Stomach smooth muscle (tissue), 2 donors: Measurements from ENCODE around the gene TM9SF3.

Experiments used
- H3K27ac ChIP-seq: one replicate; pipeline ENCODE4 v1.7.0; 2013; ENCODE audit warnings: mild to moderate bottlenecking, low read length, inconsistent platforms
- H3K27me3 ChIP-seq, 2 donors: one replicate each; pipeline ENCODE4 v1.7.0; 2013; ENCODE audit warnings: low read length in 2 of 2; ENCODE audit not compliant: insufficient read depth in 2 of 2, control insufficient read depth in 1 of 2
- H3K36me3 ChIP-seq, 2 donors: one replicate each; pipeline ENCODE4 v1.7.0; 2013; ENCODE audit warnings: low read length in 2 of 2; ENCODE audit not compliant: control insufficient read depth in 2 of 2, insufficient read depth in 2 of 2
- H3K4me1 ChIP-seq: one replicate; pipeline ENCODE4 v1.7.0; 2013; ENCODE audit warnings: low read length; ENCODE audit not compliant: control insufficient read depth, insufficient read depth
- H3K4me3 ChIP-seq, 2 donors: one replicate each; pipeline ENCODE4 v1.7.0; 2013; ENCODE audit warnings: low read length in 2 of 2
- H3K9ac ChIP-seq, 2 donors: one replicate each; pipeline ENCODE4 v1.7.0; 2013; ENCODE audit warnings: low read length in 2 of 2, mild to moderate bottlenecking in 1 of 2
- H3K9me3 ChIP-seq, 2 donors: one replicate each; pipeline ENCODE4 v1.7.0; 2013; ENCODE audit warnings: low read length in 2 of 2; ENCODE audit not compliant: control insufficient read depth in 2 of 2
- donor health status: healthy.
- donor health status: Pancreatic carcinoma.

TM9SF3 gene

GRCh38 chr10:96511044-96511945 lies 75.5 kb downstream of the TM9SF3 start:
- no peak overlapping the region for H3K27ac ChIP-seq
- no peak overlapping the region for H3K9ac ChIP-seq
- no peak overlapping the region for H3K4me3 ChIP-seq
- no peaks in the 10 kb centered on the region for H3K36me3 ChIP-seq
- no peaks in the 10 kb centered on the region for H3K9me3 ChIP-seq
- peaks cover 19% of the 10 kb centered on the region for H3K4me1 ChIP-seq
- H3K27me3 ChIP-seq, result peaks cover 7 to 13% of the 10 kb centered on the region in 2 donors

GRCh38 chr10:96509017-96509641 lies 77.7 kb downstream of the TM9SF3 start:
- Histone ChIP-seq H3K27me3 (peaks cover 7 to 13% of the 10 kb centered on the region in 2 donors), H3K4me1 (peaks cover 15% of the 10 kb centered on the region), H3K9ac (no peak overlapping the region), H3K9me3 (no peaks in the 10 kb centered on the region), H3K4me3 (no peak overlapping the region), H3K36me3 (no peaks in the 10 kb centered on the region), H3K27ac (no peak overlapping the region)

GRCh38 chr10:96507044-96507443 lies 79.8 kb downstream of the TM9SF3 start:
- no peak overlapping the region for H3K9ac ChIP-seq
- no peaks in the 10 kb centered on the region for H3K36me3 ChIP-seq

GRCh38 chr10:96505150-96506136 lies 81.4 kb downstream of the TM9SF3 start:
- Histone ChIP-seq H3K36me3 (no peaks in the 10 kb centered on the region), H3K27ac (no peak overlapping the region), H3K9me3 (no peaks in the 10 kb centered on the region), H3K27me3 (peaks cover 3 to 6% of the 10 kb centered on the region in 2 donors), H3K9ac (no peak overlapping the region), H3K4me3 (no peak overlapping the region), H3K4me1 (no peaks in the 10 kb centered on the region)

More at GRCh38 chr10:96507044-96507443, 79.8 kb downstream of the TM9SF3 start:
- H3K27ac ChIP-seq, result no peak overlapping the region
- H3K4me3 ChIP-seq, result no peak overlapping the region
- no peaks in the 10 kb centered on the region for H3K4me1 ChIP-seq
- H3K27me3 ChIP-seq, result peaks cover 5 to 11% of the 10 kb centered on the region in 2 donors
- H3K9me3 ChIP-seq, result no peaks in the 10 kb centered on the region

GRCh38 chr10:96502561-96503282 lies 84.1 kb downstream of the TM9SF3 start:
- Histone ChIP-seq H3K27ac (no peak overlapping the region), H3K27me3 (peaks cover 3 to 6% of the 10 kb centered on the region in 2 donors), H3K4me1 (no peaks in the 10 kb centered on the region), H3K4me3 (no peak overlapping the region), H3K9me3 (no peaks in the 10 kb centered on the region), H3K9ac (no peak overlapping the region), H3K36me3 (no peaks in the 10 kb centered on the region)

- Histone ChIP-seq H3K27ac (no peak overlapping the region), H3K4me3 (no peak overlapping the region), H3K4me1 (no peaks in the 10 kb centered on the region), H3K9ac (no peak overlapping the region), H3K36me3 (no peaks in the 10 kb centered on the region), H3K9me3 (no peaks in the 10 kb centered on the region), H3K27me3 (peaks cover 3 to 6% of the 10 kb centered on the region in 2 donors)
These were observed 84.8 kb downstream of the TM9SF3 start for GRCh38 chr10:96501985-96502384.

- Histone ChIP-seq H3K27ac (no peak overlapping the region), H3K36me3 (no peaks in the 10 kb centered on the region), H3K9me3 (no peaks in the 10 kb centered on the region), H3K9ac (no peak overlapping the region), H3K4me3 (no peak overlapping the region), H3K27me3 (peaks cover 3 to 6% of the 10 kb centered on the region in 2 donors), H3K4me1 (no peaks in the 10 kb centered on the region)
These were observed 86.3 kb downstream of the TM9SF3 start for GRCh38 chr10:96500519-96500918.

- no peaks in the 10 kb centered on the region for H3K36me3 ChIP-seq
- no peak overlapping the region for H3K9ac ChIP-seq
- H3K9me3 ChIP-seq, result no peaks in the 10 kb centered on the region
- H3K4me1 ChIP-seq, result no peaks in the 10 kb centered on the region
- no peak overlapping the region for H3K4me3 ChIP-seq
- H3K27ac ChIP-seq, result no peak overlapping the region
- peaks cover 3 to 6% of the 10 kb centered on the region in 2 donors for H3K27me3 ChIP-seq
These were observed 86.8 kb downstream of the TM9SF3 start for GRCh38 chr10:96500050-96500449.

- H3K27me3 ChIP-seq, result peaks cover 2 to 4% of the 10 kb centered on the region in 2 donors
- H3K27ac ChIP-seq, result no peak overlapping the region
- H3K9ac ChIP-seq, result no peak overlapping the region
- H3K4me1 ChIP-seq, result no peaks in the 10 kb centered on the region
- H3K9me3 ChIP-seq, result no peaks in the 10 kb centered on the region
- H3K36me3 ChIP-seq, result no peaks in the 10 kb centered on the region
- H3K4me3 ChIP-seq, result no peak overlapping the region
These were observed 89.4 kb downstream of the TM9SF3 start for GRCh38 chr10:96497391-96497790.
